ENCODE measurements around the gene CENPL. TPM values are rescaled to one million over a fixed set of nuclear protein-coding genes. Genes with fewer than 3 reads are reported as not detected.
"Not testable (repeated sequence)": the region's sequence is repeated elsewhere in the genome, so short reads cannot be mapped to it uniquely, and the experiment has no call there.

The CENPL gene
- total RNA-seq, 1 donor from 2014 or later = 6.9 TPM

DNA sequence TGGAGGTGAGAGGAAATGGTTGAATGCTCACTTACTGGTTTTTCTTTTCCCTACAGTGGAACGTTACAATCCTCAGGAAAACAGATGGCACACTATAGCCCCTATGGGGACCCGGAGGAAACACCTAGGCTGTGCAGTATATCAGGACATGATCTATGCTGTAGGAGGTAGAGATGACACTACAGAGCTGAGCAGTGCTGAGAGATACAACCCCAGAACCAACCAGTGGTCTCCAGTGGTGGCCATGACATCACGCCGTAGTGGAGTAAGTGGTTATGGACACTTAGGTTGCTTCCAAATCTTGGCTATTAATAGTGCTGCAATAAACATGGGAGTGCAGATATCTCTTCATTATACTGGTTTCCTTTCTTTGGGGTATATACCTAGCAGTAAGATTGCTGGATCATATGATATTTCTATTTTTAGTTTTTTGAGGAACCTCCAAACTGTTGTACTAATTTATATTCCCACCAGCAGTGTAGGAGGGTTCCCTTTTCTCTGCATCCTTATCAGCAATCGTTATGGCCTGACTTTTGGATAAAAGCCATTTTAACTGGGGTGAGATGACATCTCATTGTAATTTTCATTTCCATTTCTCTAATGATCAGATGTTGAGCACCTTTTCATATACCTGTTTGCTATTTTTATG, 49.0 kb downstream of the CENPL start:
- Histone ChIP-seq H3K4me3 (no peak overlapping the region), H3K27me3 (ENCODE audit: low read depth) (no peaks in the 10 kb centered on the region), H3K9me3 (no peaks in the 10 kb centered on the region), H3K27ac (no peak overlapping the region), H3K36me3 (peaks cover 76% of the 10 kb centered on the region), H3K4me1 (no peaks in the 10 kb centered on the region)
- ATAC-seq = no peak
- intact Hi-C loops (cut with DNase I) = no loop called here
- TF ChIP-seq, protein P1, sequence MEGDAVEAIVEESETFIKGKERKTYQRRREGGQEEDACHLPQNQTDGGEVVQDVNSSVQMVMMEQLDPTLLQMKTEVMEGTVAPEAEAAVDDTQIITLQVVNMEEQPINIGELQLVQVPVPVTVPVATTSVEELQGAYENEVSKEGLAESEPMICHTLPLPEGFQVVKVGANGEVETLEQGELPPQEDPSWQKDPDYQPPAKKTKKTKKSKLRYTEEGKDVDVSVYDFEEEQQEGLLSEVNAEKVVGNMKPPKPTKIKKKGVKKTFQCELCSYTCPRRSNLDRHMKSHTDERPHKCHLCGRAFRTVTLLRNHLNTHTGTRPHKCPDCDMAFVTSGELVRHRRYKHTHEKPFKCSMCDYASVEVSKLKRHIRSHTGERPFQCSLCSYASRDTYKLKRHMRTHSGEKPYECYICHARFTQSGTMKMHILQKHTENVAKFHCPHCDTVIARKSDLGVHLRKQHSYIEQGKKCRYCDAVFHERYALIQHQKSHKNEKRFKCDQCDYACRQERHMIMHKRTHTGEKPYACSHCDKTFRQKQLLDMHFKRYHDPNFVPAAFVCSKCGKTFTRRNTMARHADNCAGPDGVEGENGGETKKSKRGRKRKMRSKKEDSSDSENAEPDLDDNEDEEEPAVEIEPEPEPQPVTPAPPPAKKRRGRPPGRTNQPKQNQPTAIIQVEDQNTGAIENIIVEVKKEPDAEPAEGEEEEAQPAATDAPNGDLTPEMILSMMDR (IDR thresholded peaks at IDR 0.05) = no peak
- DNase-seq = no peak

DNA sequence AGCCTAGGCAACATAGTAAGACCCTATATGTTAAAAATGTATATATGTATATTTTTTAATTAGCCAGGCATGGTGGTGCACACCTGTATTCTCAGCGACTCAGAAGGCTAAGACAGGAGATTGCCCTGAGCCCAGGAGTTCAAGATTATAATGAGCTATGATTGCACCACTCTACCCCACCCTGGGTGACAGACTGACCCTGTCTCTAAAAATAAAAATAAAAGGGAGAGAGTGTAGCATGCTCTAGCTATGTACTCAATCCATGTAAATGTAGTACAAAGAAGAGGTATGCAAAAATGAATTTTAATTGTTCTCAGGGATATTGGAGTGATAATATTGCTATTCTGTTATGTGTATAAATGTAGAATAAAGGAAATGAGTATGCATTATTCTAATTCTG, 53.1 kb downstream of the CENPL start:
- no peaks in the 10 kb centered on the region for H3K9me3 ChIP-seq
- H3K36me3 ChIP-seq = peaks cover 64% of the 10 kb centered on the region
- TF ChIP-seq, protein P1 (IDR thresholded peaks at IDR 0.05) = no peak
- ATAC-seq = no peak
- H3K4me3 ChIP-seq = no peak overlapping the region
- intact Hi-C loops (cut with DNase I) = no loop called here
- H3K27ac ChIP-seq = no peak overlapping the region
- H3K4me1 ChIP-seq = no peaks in the 10 kb centered on the region
- DNase-seq = no peak
- no peaks in the 10 kb centered on the region for H3K27me3 ChIP-seq (ENCODE audit: low read depth)

DNA sequence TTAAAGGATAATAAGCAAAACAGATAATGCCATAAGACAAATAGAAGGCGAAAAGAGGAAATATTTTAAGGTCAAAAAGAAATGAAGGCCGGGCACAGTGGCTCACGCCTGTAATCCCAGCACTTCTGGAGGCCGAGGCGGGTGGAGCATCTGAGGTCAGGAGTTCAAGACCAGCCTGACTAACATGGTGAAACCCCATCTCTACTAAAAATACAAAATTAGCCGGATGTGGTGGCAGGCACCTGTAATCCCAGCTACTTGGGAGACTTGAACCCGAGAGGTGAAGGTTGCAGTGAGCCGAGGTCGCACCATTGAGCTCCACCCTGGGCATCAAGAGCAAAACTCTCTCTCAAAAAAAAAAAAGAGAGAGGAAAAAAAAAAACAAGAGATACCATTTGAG, 54.4 kb downstream of the CENPL start:
- H3K9me3 ChIP-seq; ATAC-seq; DNase-seq; H3K27me3 ChIP-seq (ENCODE audit: low read depth); H3K4me1 ChIP-seq; H3K27ac ChIP-seq; intact Hi-C loops (cut with DNase I); H3K4me3 ChIP-seq: not testable (repeated sequence)
- H3K36me3 ChIP-seq = peaks cover 63% of the 10 kb centered on the region

DNA sequence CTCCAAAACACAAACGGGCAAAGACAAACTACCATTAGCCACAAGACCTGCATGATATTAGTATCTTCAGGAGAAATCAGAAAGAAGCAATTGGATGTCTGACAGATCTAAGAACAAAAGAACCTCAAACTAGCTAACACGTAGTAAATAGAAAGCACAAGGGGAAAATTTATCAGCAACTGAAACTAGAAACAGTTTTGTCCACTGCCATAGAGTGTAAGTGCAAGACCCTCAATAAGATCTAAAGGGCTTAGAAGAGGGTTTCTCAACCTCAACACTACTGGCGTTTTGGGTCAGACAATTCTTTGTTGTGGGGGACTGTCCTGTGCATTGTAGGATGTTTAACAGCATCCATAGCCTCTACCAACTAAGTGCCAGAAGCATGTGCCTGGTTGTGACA, 55.9 kb downstream of the CENPL start:
- Histone ChIP-seq H3K4me3 (no peak overlapping the region), H3K4me1 (no peaks in the 10 kb centered on the region), H3K27ac (no peak overlapping the region), H3K9me3 (no peaks in the 10 kb centered on the region), H3K27me3 (ENCODE audit: low read depth) (no peaks in the 10 kb centered on the region), H3K36me3 (peaks cover 50% of the 10 kb centered on the region)
- ATAC-seq (no peak), DNase-seq (no peak)
- TF ChIP-seq, protein P1 (IDR thresholded peaks at IDR 0.05) = no peak
- intact Hi-C loops (cut with DNase I) = no loop called here

DNA sequence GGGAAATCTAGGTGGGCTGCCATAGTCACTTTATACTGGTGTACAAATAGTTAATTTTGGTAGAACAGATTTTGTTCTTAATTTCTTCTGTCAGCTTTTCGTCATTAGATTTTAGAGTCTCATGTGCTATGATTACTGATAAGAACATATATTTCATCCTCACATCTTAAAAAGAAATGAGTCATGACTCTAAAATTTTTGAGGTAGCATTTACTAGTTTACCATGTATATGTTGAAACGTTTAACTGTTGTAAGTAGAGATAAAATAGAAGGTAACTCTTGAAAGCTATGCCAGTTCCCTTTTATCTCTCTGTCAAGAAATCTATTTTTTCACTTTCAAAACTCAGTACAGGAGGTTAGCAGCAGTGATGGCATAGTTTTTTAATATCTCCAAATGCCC, 56.5 kb downstream of the CENPL start:
- Histone ChIP-seq H3K4me1 (no peaks in the 10 kb centered on the region), H3K9me3 (no peaks in the 10 kb centered on the region), H3K27me3 (ENCODE audit: low read depth) (no peaks in the 10 kb centered on the region), H3K27ac (no peak overlapping the region), H3K4me3 (no peak overlapping the region), H3K36me3 (peaks cover 50% of the 10 kb centered on the region)
- ATAC-seq (no peak), DNase-seq (no peak)
- intact Hi-C loops (cut with DNase I) = no loop called here
- TF ChIP-seq, protein P1 (IDR thresholded peaks at IDR 0.05) = no peak

DNA sequence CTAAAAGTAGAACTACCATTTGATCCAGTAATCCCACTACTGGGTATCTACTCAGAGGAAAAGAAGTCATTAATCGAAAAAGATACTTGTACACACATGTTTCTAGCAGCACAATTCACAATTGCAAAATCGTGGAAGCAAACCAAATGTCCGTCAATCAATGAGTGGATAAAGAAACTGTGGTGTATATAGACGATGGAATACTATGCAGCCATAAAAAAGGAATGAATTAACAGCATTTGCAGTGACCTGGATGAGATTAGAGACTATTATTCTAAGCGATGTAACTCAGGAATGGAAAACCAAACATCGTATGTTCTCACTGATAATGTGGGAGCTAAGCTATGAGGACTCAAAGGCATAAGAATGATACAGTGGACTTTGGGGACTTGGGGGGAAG, 60.4 kb downstream of the CENPL start:
- ATAC-seq; intact Hi-C loops (cut with DNase I); H3K4me3 ChIP-seq; H3K27ac ChIP-seq; DNase-seq; H3K4me1 ChIP-seq; H3K9me3 ChIP-seq; H3K27me3 ChIP-seq (ENCODE audit: low read depth): not testable (repeated sequence)
- H3K36me3 ChIP-seq = peaks cover 43% of the 10 kb centered on the region

Data from lower lobe of right lung (tissue), 2 donors.